Keratinocyte (primary cell): ENCODE measurements around the gene TRAP1. TPM values are rescaled to one million over a fixed set of nuclear protein-coding genes. Genes with fewer than 3 reads are reported as not detected.

Experiments
- DNase-seq: peaks from one replicate; pipeline ENCODE4 v3.0.0-alpha.2; 2011; ENCODE audit warnings: low read depth, missing footprints, low spot score
- FAIRE-seq: peaks from 2 replicates; lab custom pipeline; 2011; peaks lifted over from hg19 to GRCh38; lab: Jason Lieb, UNC
- H2AFZ ChIP-seq: 2 replicates; pipeline ENCODE4 v1.6.0; 2012; ENCODE audit warnings: low read length, control low read depth, inconsistent platforms; ENCODE audit not compliant: control insufficient read depth
- H3K27ac ChIP-seq: 2 replicates; pipeline ENCODE4 v1.5.1; 2011; ENCODE audit warnings: low read length; ENCODE audit not compliant: control insufficient read depth, insufficient read depth
- H3K27me3 ChIP-seq: 3 replicates; pipeline ENCODE4 v1.6.0; 2011; ENCODE audit warnings: low read length; ENCODE audit not compliant: control insufficient read depth, insufficient read depth; ENCODE audit errors: extremely low read depth
- H3K36me3 ChIP-seq, 2 experiments: 2 replicates in 1 of 2; 3 replicates in 1 of 2; pipeline ENCODE4 v1.5.1; 2011; ENCODE audit warnings: low read length in 2 of 2, mild to moderate bottlenecking in 1 of 2; ENCODE audit not compliant: control insufficient read depth in 2 of 2, insufficient read depth in 2 of 2; ENCODE audit errors: extremely low read depth in 1 of 2
- H3K4me1 ChIP-seq: 3 replicates; pipeline ENCODE4 v1.5.1; 2011; ENCODE audit warnings: low read length; ENCODE audit not compliant: control insufficient read depth, insufficient read depth; ENCODE audit errors: extremely low read depth
- H3K4me2 ChIP-seq: 3 replicates; pipeline ENCODE4 v1.6.0; 2011; ENCODE audit warnings: low read depth, low read length; ENCODE audit not compliant: control insufficient read depth, insufficient read depth; ENCODE audit errors: extremely low read depth
- H3K4me3 ChIP-seq, 3 experiments: fragments of 200-600 bp in 1 of 3; sonication (generic) in 1 of 3; 2 replicates in 2 of 3; 3 replicates in 1 of 3; pipeline ENCODE4 v1.5.1; 2011 to 2016; ENCODE audit warnings: low read length in 3 of 3, mild to moderate bottlenecking in 3 of 3, control low read depth in 2 of 3, inconsistent platforms in 1 of 3, low read depth in 1 of 3, mixed read lengths in 1 of 3, mixed run types in 1 of 3, moderate library complexity in 1 of 3; ENCODE audit not compliant: control insufficient read depth in 2 of 3, insufficient read depth in 2 of 3; ENCODE audit errors: extremely low read depth in 1 of 3
- H3K79me2 ChIP-seq: 2 replicates; pipeline ENCODE4 v1.6.0; 2012; ENCODE audit warnings: low read length; ENCODE audit not compliant: control insufficient read depth, insufficient read depth
- H3K9ac ChIP-seq: 3 replicates; pipeline ENCODE4 v1.6.0; 2011; ENCODE audit warnings: low read length; ENCODE audit not compliant: control insufficient read depth, insufficient read depth; ENCODE audit errors: extremely low read depth
- H3K9me1 ChIP-seq: 3 replicates; pipeline ENCODE4 v1.6.0; 2011; ENCODE audit warnings: low read length; ENCODE audit not compliant: control insufficient read depth, insufficient read depth; ENCODE audit errors: extremely low read depth
- H3K9me3 ChIP-seq: 2 replicates; pipeline ENCODE4 v1.5.1; 2012; ENCODE audit warnings: low read depth, low read length; ENCODE audit not compliant: control insufficient read depth
- H4K20me1 ChIP-seq: 3 replicates; pipeline ENCODE4 v1.6.0; 2011; ENCODE audit warnings: low read length; ENCODE audit not compliant: control insufficient read depth, insufficient read depth; ENCODE audit errors: extremely low read depth
- EZH2 ChIP-seq: IDR thresholded peaks from one replicate; pipeline ENCODE4 v1.6.1; 2012; ENCODE audit warnings: inconsistent platforms, mild to moderate bottlenecking, low read length, moderate library complexity
- dilution Hi-C: fragments of 300-500 bp; cut with MboI; formaldehyde crosslinking; loops from one replicate; pipeline ENCODE4 v1.7.0; 2020; ENCODE audit warnings: low sequenced_read_pairs; ENCODE audit not compliant: extremely low pct_ligation_motif_present
- polyA plus RNA-seq, 5 experiments: library from polyadenylated mRNA; depleted of rRNA in 3 of 5; stranded (reverse) in 3 of 5; stranded (forward) in 1 of 5; unstranded in 1 of 5; fragments of >200 nt; gene quantifications; 1 replicate in 1 of 5; 2 replicates in 3 of 5; 3 replicates in 1 of 5; pipeline versions ENCODE4 v1.2.1 to v1.2.3, GENCODE V29; 2011 to 2012; ENCODE audit warnings: missing spikeins in 2 of 5, low read depth in 1 of 5, low replicate concordance in 1 of 5
- TF ChIP-seq, protein P1 (sequence below), 3 experiments: IDR thresholded peaks in 1 of 3; conservative IDR thresholded peaks in 1 of 3; optimal IDR thresholded peaks in 1 of 3; 2 replicates in 2 of 3; 3 replicates in 1 of 3; pipeline versions ENCODE3 to v1.5.1; 2011; ENCODE audit warnings: low read length in 3 of 3, mild to moderate bottlenecking in 3 of 3, moderate library complexity in 2 of 3, control low read depth in 1 of 3, inconsistent platforms in 1 of 3; ENCODE audit not compliant: insufficient read depth in 2 of 3; ENCODE audit errors: extremely low read depth in 1 of 3

The TRAP1 gene
- polyA plus RNA-seq, 1 donor (not counting 4 experiments of a cell fraction or from before 2014, with no cell fraction given): 106 TPM

DNA sequence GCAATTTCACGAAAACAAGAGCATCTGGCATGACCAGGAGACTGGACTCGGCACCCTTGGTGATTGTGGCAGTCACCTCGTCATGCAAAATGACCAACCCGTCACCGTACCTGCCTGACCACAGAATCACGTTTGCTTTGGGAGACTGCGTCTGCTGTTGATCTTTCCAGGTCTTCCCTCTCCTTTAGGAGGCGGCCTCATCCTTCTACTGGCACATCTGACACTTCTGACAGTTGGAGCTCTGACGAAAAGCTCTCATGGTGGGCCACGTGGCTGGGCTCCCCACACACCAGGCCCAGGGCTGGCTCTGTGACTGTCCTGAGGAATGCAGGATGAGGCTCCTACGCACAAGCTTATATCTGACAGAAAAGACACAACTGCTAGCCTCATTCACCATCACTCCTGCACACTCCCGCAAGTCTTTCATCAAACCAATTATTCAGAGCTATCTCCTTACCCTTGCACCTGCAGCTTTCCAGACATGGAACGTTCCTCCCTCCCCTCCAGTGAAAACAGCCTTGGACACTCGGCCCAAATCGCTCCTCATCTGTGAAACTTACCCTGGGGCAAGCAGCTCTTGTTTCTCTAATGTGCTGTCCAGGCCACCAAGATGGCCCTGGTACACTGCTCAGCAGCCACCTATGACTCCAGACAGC, 3.6 kb downstream of the TRAP1 start:
- H2AFZ ChIP-seq: no peak overlapping the region
- no peaks in the 10 kb centered on the region for H4K20me1 ChIP-seq
- TF ChIP-seq, protein P1, sequence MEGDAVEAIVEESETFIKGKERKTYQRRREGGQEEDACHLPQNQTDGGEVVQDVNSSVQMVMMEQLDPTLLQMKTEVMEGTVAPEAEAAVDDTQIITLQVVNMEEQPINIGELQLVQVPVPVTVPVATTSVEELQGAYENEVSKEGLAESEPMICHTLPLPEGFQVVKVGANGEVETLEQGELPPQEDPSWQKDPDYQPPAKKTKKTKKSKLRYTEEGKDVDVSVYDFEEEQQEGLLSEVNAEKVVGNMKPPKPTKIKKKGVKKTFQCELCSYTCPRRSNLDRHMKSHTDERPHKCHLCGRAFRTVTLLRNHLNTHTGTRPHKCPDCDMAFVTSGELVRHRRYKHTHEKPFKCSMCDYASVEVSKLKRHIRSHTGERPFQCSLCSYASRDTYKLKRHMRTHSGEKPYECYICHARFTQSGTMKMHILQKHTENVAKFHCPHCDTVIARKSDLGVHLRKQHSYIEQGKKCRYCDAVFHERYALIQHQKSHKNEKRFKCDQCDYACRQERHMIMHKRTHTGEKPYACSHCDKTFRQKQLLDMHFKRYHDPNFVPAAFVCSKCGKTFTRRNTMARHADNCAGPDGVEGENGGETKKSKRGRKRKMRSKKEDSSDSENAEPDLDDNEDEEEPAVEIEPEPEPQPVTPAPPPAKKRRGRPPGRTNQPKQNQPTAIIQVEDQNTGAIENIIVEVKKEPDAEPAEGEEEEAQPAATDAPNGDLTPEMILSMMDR (optimal IDR thresholded peaks at IDR 0.05 in 1 of 3, IDR thresholded peaks at IDR 0.05 in 1 of 3, conservative IDR thresholded peaks at IDR 0.05 in 1 of 3; ENCODE audit: extremely low read depth in 1 of 3, insufficient read depth in 2 of 3, low read length in 3 of 3): no peak
- no peak for TF ChIP-seq EZH2
- H3K9ac ChIP-seq: no peak overlapping the region
- dilution Hi-C loops: no loop called here
- H3K27me3 ChIP-seq: no peaks in the 10 kb centered on the region
- H3K36me3 ChIP-seq: peaks cover 0 to 7% of the 10 kb centered on the region in 2 experiments
- FAIRE-seq (no peak), DNase-seq (no peak)
- H3K9me1 ChIP-seq: peaks cover 2% of the 10 kb centered on the region
- H3K79me2 ChIP-seq: peaks cover 71% of the 10 kb centered on the region
- peaks cover 10% of the 10 kb centered on the region for H3K4me1 ChIP-seq
- H3K4me2 ChIP-seq: no peak overlapping the region
- no peaks in the 10 kb centered on the region for H3K9me3 ChIP-seq
- H3K4me3 ChIP-seq: no peak overlapping the region
- H3K27ac ChIP-seq: no peak overlapping the region

DNA sequence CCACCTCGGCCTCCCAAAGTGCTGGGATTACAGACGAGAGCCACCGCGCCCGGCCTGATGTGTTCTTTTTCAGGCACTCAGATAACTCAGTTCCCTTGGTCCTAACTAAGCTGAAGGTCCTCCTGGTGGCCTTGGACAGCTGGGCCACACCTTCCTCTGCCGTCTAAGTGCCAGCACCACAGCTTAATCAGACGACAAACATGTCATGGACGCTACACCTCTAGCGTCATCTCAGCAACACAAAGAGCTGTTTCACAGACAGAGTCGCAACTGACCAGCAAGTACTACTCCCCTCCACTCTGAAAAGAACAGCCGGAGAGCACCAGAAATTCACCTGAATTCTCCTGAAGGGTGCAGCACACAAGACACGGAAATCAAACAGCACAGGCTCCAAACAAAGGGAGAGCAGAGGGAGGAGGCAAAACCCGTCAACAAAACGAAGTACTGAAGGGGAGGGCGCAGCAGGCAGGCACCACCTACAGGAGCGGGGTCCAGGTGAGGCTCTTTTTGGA, 4.4 kb downstream of the TRAP1 start:
- TF ChIP-seq EZH2: no peak
- TF ChIP-seq, protein P1 (optimal IDR thresholded peaks at IDR 0.05 in 1 of 3, IDR thresholded peaks at IDR 0.05 in 1 of 3, conservative IDR thresholded peaks at IDR 0.05 in 1 of 3; ENCODE audit: extremely low read depth in 1 of 3, insufficient read depth in 2 of 3, low read length in 3 of 3): no peak
- FAIRE-seq: no peak

More for the DNA sequence above, 4.4 kb downstream of the TRAP1 start:
- Histone ChIP-seq H4K20me1 (no peaks in the 10 kb centered on the region), H3K9me3 (no peaks in the 10 kb centered on the region), H3K9ac (no peak overlapping the region), H3K27me3 (no peaks in the 10 kb centered on the region), H2AFZ (no peak overlapping the region), H3K4me2 (no peak overlapping the region), H3K36me3 (peaks cover 0 to 7% of the 10 kb centered on the region in 2 experiments), H3K79me2 (peaks cover 72% of the 10 kb centered on the region), H3K27ac (no peak overlapping the region), H3K9me1 (peaks cover 2% of the 10 kb centered on the region), H3K4me1 (peaks cover 6% of the 10 kb centered on the region), H3K4me3 (no peak overlapping the region)
- DNase-seq: no peak
- dilution Hi-C loops: no loop called here
